Cerebellar nuclear complex (tissue), 1 donor: ENCODE measurements around the gene TUBA8.
"Not testable (repeated sequence)": the region's sequence is repeated elsewhere in the genome, so short reads cannot be mapped to it uniquely, and the experiment has no call there.

Experiments
- DNase-seq, 2 experiments: peaks; one replicate each; lab custom pipeline; 2025; lab: John Stamatoyannopoulos, UW

Gene TUBA8

DNA sequence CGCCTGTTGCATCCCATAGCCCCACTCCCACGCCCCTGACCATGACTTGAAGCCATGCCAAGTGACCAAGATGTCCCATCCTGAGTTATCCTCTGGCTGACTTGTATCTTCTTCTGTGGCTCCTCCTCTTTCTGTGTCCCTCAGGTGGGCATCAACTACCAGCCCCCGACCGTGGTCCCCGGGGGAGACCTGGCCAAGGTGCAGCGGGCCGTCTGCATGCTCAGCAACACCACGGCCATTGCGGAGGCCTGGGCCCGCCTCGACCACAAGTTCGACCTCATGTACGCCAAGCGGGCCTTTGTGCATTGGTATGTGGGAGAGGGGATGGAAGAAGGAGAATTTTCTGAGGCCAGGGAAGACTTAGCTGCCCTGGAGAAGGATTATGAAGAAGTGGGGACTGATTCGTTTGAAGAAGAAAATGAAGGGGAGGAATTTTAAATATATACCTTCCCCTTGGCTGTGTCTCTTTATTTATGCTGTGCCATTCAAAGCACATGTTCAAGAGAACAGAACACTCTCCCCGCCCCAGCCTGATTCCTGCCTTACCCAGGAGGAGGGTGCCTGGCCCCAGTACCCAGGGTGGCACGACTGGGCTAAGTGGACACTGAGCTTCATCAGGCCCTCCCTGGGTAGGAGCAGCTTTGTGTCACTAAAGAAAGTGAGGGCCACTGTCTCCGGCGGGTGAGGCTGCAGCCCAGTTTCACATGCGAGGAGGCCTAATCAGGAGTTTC, 20.3 kb downstream of the TUBA8 start:
- DNase-seq: no peak

GRCh38 chr22:18133452-18133851, 22.8 kb downstream of the TUBA8 start:
- DNase-seq: no peak

DNA sequence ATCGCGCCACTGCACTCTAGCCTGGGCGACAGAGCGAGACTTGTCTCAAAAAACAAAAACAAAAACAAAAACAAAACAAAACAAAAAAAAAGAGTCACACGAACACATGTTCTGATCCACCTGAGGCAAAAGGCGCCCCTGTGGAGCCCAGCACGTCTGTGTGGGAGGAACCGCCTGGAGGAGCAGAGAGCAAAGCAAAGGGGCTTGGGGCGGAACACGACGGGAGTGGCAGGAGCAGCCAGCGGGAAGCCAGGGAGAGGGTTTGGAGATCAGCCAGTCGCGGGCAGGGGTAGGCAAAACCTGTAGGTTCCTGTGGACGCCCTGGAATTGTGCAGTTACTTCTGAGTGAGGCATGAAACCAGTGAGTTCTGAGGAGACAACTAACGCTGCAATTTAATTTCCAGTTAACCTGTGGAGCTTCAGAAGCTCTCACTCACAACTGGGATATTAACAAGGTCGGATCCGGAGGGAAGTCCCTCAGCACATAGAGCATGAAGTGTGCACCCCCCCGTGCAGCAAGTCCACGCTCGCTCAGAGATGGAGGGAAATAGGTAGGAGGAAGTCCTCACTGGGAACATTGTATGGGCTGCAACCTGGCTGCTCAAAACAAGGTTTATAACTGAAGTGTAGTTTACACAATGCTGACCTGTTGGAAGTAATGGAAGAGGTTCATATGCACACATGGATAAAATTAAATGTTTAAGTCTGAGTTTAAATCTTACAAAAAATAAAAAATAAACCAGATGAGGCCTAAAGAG, 26.1 kb downstream of the TUBA8 start:
- no peak for DNase-seq

GRCh38 chr22:18141004-18141403, 30.4 kb downstream of the TUBA8 start:
- not testable (repeated sequence) for DNase-seq

DNA sequence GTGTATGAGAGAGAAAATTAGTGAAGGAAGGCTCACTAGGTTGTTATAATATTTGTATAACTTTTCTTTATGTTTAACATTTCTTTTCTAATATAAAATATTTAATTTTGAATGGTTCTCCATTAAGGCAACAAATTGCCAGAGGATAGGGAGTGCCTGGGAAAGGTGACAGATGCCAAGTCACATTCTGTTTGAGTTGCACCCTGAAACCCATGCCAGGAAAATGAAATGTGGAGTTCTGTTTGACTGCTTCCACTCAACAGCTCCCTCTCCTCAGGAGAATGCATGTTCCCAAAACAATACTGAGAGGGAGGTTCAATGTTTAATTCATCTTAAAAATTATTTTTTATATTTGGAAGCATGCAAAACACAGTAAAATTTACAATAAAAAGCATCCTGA, 33.5 kb downstream of the TUBA8 start:
- DNase-seq: no peak

- DNase-seq: no peak
Measured at GRCh38 chr22:18145676-18146388, 35.2 kb downstream of the TUBA8 start.

- DNase-seq: no peak
Measured at GRCh38 chr22:18146389-18146753, 35.8 kb downstream of the TUBA8 start.

GRCh38 chr22:18147791-18148190, 37.2 kb downstream of the TUBA8 start:
- DNase-seq: no peak

GRCh38 chr22:18148293-18148965, 37.8 kb downstream of the TUBA8 start:
- DNase-seq: no peak

DNA sequence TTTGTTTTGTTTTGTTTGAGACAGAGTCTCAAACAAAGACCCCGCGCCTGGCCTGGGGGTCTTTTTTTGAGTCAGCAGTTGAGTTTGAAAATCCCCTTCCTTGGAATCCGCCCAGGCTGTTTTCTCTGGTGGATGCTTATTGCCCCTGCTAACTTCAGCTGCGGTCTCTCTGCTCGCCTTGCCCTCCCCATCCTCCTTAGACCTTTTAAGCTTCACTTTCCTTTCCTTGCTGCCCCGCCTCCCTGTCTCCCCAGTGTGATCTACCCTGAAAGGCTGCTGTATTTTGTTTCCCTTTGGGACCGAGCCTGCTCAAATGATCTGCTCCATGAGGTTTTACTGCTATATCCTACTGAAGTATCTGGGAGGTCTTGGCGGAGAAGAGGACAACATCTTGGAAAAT, 41.9 kb downstream of the TUBA8 start:
- no peak for DNase-seq

- DNase-seq: no peak
Measured at GRCh38 chr22:18154821-18155390, 44.3 kb downstream of the TUBA8 start.

- not testable (repeated sequence) for DNase-seq
Measured at GRCh38 chr22:18155546-18155945, 44.9 kb downstream of the TUBA8 start.

- DNase-seq: no peak
Measured at GRCh38 chr22:18156878-18157713, 46.5 kb downstream of the TUBA8 start.

GRCh38 chr22:18157714-18158028, 47.1 kb downstream of the TUBA8 start:
- DNase-seq: no peak

DNA sequence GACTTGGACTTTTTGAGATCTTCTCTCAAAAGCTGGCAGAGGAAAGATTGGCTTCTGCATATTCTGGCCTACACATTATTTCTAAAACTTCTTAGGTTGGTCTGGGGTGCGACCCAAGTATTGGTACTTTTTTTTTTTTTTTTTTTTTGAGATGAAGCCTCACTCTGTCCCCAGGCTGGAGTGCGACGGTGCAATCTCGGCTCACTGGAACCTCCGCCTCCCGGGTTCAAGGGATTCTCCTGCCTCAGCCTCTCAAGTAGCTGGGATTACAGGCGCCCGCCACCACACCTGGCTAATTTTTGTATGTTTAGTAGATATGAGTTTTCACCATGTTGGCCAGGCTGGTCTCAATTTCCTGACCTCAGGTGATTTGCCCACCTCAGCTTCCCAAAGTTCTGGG, 50.0 kb downstream of the TUBA8 start:
- not testable (repeated sequence) for DNase-seq

DNA sequence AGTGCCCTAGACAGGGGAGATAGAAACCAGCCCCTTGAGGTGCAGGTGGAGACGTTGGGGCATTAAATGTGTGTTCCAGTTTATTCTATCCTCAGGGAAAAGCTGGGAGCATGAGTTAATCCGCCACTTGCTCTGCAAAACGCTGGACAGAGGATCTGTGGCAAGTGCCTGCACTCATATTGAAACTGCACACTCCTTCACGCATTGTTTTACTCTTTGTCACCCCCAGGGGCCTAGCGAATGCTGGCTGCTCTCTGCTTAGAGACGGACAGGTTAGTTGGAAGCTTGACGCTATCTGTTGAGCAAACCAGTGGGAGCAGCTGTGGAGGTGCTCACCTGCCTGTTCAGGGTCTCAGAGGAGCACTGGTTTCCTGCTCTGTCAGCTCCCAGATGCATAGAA, 53.2 kb downstream of the TUBA8 start:
- not testable (repeated sequence) for DNase-seq

- not testable (repeated sequence) for DNase-seq
Measured at GRCh38 chr22:18164584-18164983, 54.0 kb downstream of the TUBA8 start.

DNA sequence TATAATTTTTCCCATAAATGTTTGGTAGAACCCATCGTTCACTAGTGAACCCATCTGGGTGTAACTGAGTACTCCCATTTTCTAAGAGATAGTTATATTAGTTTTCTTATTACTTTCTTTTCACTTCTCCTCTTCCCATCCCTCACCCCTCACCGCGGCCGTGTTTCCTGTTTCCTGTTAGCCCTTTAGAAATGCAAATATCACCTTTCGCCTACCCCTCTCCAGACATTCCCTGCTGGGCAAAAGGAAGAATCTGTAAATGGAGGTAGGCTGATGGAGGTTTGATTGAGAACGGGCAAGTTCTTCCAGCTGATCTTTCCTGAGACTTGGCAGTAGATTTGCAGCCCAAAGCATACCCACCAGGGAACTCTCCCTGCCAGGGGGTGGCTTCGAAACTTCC, 54.7 kb downstream of the TUBA8 start:
- DNase-seq: not testable (repeated sequence)

DNA sequence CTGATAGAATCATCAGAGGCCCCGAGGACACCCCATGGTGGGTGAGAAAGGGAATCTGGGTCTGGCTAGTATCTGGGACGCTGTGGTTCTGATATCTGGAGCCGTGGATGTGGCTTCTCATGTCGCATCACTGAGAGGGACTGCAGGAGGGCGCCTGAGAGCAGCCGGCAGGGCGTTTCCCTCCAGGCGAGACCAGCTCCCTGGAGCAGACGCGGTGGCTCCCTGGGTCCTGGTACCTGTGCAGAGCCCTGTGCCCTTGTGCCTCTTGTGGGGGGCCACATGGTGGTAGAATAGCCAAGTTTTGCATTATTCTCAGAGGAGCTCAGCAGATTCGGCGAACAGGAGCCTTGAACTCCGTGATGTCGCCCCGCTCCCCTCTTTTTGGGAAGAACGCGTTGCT, 59.7 kb downstream of the TUBA8 start:
- DNase-seq: not testable (repeated sequence)

GRCh38 chr22:18172203-18172602, 61.6 kb downstream of the TUBA8 start:
- not testable (repeated sequence) for DNase-seq

DNA sequence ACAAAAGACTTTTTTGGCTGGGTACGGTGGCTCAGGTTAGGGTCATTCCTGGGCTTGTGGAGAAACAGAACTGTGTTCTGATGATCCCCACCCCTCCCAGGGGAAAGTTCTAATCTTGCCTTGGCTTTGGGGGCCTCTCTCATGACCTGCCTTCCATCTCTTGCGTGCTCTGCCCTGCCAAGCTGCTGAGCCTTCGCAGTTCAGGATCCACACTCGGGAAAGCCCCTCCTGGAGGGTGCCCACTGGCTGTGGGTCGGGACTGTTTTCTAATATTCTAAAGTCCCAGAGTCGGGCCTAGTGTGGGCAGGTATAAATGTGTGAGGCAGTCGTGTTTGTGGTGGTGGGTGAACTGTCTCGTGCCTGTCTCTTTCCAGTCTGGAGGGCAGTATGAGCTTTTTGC, 62.2 kb downstream of the TUBA8 start:
- DNase-seq: not testable (repeated sequence)
